Lower leg skin (tissue), 4 donors: ENCODE results near the gene VSNL1. TPM values are rescaled to one million over a fixed set of nuclear protein-coding genes. Genes with fewer than 3 reads are reported as not detected.

Experiments
- DNase-seq, 2 donors: peaks; one replicate each; pipeline ENCODE4 v3.0.0-alpha.2; 2019; ENCODE audit warnings: low spot score in 2 of 2
- H3K4me3 ChIP-seq: fragments of 200-600 bp; sonication (generic); 2 replicates; pipeline ENCODE4 v1.5.1; 2017; ENCODE audit warnings: mild to moderate bottlenecking, low read depth; ENCODE audit not compliant: poor library complexity, severe bottlenecking
- POLR2A ChIP-seq, 2 donors: fragments of 450-650 bp; IDR thresholded peaks; one replicate each; pipeline ENCODE4 v1.6.1; 2016 to 2017; ENCODE audit warnings: antibody characterized with exemption in 2 of 2, mild to moderate bottlenecking in 1 of 2, moderate library complexity in 1 of 2
- WGBS, 2 donors: methylation state at CpG; one replicate each; pipeline ENCODE4 v1.1.5; 2018; 5-methylcytosine and 5-hydroxymethylcytosine counted together
- intact Hi-C: fragments of 100-400 bp; cut with DNase I; formaldehyde crosslinking; loops from one replicate; pipeline ENCODE4 v1.15.0; 2023; ENCODE audit warnings: low total_unique reads
- total RNA-seq, 4 donors: library from RNA; depleted of rRNA; stranded (reverse); fragments of >200 nt; gene quantifications; one replicate each; pipeline ENCODE4 v1.1.0, GENCODE V29; 2016
- TF ChIP-seq, protein P1 (sequence below), 3 donors: fragments of 450-650 bp; IDR thresholded peaks; one replicate each; pipeline ENCODE4 v1.5.1; 2016; ENCODE audit warnings: antibody characterized with exemption in 3 of 3, mild to moderate bottlenecking in 3 of 3, moderate library complexity in 2 of 3

The VSNL1 gene
- total RNA-seq, 4 donors from 2014 or later = 4.9 to 17.7 (median 9.5) TPM

DNA sequence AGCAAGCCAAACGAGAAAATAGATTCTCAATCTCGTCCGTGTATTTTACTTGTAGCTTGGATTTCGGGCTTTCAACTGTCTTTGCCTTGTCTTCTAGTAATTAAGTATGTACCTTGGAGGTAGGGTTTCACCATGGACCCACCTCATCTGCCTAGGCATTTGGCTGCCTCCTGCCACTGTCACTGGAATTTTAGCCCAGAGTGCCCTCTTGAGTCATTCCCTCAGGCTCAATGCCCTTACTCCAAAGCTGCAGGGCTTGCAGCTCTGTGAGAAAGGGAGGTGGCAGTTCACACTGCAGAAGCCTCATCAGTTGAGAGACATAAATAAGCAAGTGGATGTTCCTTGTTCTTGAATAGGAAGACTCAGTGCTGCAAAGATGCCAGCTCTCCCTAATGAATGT lies 89.6 kb downstream of the VSNL1 start:
- peak in 1 of 2 donors; percentile 29 for DNase-seq
- no peak overlapping the region for H3K4me3 ChIP-seq
- TF ChIP-seq, protein P1, sequence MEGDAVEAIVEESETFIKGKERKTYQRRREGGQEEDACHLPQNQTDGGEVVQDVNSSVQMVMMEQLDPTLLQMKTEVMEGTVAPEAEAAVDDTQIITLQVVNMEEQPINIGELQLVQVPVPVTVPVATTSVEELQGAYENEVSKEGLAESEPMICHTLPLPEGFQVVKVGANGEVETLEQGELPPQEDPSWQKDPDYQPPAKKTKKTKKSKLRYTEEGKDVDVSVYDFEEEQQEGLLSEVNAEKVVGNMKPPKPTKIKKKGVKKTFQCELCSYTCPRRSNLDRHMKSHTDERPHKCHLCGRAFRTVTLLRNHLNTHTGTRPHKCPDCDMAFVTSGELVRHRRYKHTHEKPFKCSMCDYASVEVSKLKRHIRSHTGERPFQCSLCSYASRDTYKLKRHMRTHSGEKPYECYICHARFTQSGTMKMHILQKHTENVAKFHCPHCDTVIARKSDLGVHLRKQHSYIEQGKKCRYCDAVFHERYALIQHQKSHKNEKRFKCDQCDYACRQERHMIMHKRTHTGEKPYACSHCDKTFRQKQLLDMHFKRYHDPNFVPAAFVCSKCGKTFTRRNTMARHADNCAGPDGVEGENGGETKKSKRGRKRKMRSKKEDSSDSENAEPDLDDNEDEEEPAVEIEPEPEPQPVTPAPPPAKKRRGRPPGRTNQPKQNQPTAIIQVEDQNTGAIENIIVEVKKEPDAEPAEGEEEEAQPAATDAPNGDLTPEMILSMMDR (IDR thresholded peaks at IDR 0.05) = no peak
- TF ChIP-seq POLR2A (IDR thresholded peaks at IDR 0.05) = no peak
- intact Hi-C loops = no loop called here
- WGBS, 2 donors = 92 to 95% methylated on average over 4 of the region's 4 CpGs

GRCh38 chr2:17634997-17635396 lies 94.5 kb downstream of the VSNL1 start:
- no peak overlapping the region for H3K4me3 ChIP-seq
- WGBS, 2 donors = 64% methylated on average over 4 of the region's 4 CpGs
- no peak for DNase-seq
- intact Hi-C loops = no loop called here
- no peak for TF ChIP-seq POLR2A (IDR thresholded peaks at IDR 0.05)
- TF ChIP-seq, protein P1 (IDR thresholded peaks at IDR 0.05) = no peak

- DNase-seq = no peak
- 86% methylated on average over 3 of the region's 3 CpGs for WGBS, 2 donors
- H3K4me3 ChIP-seq = no peak overlapping the region
- intact Hi-C loops = no loop called here
- TF ChIP-seq POLR2A (IDR thresholded peaks at IDR 0.05) = no peak
- TF ChIP-seq, protein P1 (IDR thresholded peaks at IDR 0.05) = no peak
Measured at GRCh38 chr2:17636257-17636656, 95.8 kb downstream of the VSNL1 start.

- DNase-seq = no peak
- TF ChIP-seq POLR2A (IDR thresholded peaks at IDR 0.05) = no peak
- TF ChIP-seq, protein P1 (IDR thresholded peaks at IDR 0.05) = no peak
- no peak overlapping the region for H3K4me3 ChIP-seq
- intact Hi-C loops = no loop called here
- 77 to 87% methylated on average over 8 of the region's 8 CpGs for WGBS, 2 donors
Measured at GRCh38 chr2:17637131-17637906, 96.8 kb downstream of the VSNL1 start.

GRCh38 chr2:17638196-17638743 lies 97.8 kb downstream of the VSNL1 start:
- H3K4me3 ChIP-seq = no peak overlapping the region
- no peak for DNase-seq
- WGBS, 2 donors = 89 to 92% methylated on average over 7 of the region's 7 CpGs
- intact Hi-C loops = no loop called here
- TF ChIP-seq, protein P1 (IDR thresholded peaks at IDR 0.05) = no peak
- no peak for TF ChIP-seq POLR2A (IDR thresholded peaks at IDR 0.05)
